ENCODE measurements around the gene ZCCHC8.
A peak's percentile ranks its signal among the peaks of the same experiment; 100 is the strongest.

Gene ZCCHC8

DNA sequence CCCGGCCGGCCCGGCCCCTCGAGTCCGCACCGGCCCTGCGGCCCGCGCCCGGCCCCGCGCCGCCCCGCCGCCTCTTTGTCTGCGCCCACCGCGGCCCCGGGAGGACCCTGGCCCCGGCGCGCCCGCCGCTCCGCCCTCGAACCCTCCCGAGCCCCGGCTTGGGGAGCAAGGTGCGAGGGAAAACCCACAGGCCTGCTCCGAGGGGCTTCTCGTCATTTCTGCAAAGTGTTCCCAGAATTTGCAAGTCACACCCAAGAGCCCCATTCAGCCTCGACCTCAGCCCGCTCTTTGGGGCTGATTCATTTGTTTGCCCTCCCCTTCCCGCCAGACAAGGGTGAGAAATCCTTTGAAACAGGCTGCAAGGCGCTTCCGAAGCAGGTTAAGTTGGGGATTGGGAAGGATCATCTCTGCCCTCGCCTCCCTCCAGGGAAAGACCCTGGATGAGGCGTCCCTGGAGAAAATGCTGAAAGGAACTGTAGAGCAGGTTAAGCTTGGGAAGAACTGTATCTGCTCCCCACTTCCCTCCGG is 77.9 kb downstream of the ZCCHC8 start:
- peak; percentile 78 for DNase-seq

DNA sequence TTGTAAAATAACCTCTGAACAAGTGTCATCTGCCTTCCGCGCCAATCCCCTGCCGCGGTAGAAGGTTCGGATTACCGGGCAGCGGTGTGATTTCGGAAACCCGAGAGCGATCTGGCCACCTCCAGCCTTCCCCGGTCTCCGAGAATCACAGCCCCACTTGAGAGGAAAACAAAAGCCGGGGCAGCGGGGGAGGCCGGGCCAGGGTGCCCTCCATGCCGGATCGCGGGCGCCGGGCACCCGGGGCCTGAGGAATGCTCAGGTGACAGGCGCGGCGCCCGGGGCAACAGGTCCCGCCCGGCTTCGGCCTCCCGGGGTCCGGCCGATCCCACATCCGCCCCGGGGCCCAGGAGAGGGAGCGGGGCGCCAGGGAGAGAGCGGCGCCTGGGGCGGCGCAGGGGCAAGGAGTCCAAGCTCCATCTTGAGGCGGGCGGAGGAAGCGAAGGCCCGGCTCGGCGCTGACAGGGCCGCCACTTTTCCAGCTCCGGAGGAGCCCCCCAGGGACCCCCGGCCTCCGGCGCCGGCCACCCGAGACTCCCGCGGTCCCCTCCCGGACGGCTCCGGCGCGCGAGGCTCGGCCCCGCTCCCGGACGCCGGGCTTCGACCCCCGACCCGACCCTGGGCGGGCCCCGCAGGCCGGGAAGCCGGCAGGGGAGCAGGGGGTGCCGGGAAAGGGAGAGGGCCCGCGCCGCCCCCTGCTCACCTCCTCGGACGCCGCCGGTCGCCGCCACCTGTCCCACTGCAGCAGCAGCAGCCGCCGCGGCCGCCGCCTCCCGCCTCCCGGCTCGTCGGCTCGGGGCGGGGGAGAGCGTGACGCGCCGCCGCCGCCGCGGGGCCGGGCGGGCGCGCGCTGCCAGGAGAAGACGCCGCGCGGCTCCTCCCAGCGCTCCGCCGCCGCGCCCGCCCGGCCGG is 78.7 kb downstream of the ZCCHC8 start, which contains the start of gene CLIP1:
CLIP1 (minus strand) TSS at position 849 of the 909 bp plus-strand sequence. CDS start 42,217 bp downstream, outside the sequence.
- peak; percentile 87 for DNase-seq

Measured in activated effector memory CD4-positive, alpha-beta T cell treated with anti-CD3 and anti-CD28 coated beads, Interleukin-2, amount 50 U/mL, for 16 hours (primary cell).